HG03565 (cell line): ENCODE measurements around the gene PCBP1.
"Not testable (repeated sequence)": the region's sequence is repeated elsewhere in the genome, so short reads cannot be mapped to it uniquely, and the experiment has no call there.

Experiments
- ATAC-seq: cut with Tn5 transposase; IDR thresholded peaks from one replicate; pipeline ENCODE4 v1.9.1; 2021; ENCODE audit warnings: mild to moderate bottlenecking, moderate library complexity; ENCODE audit not compliant: unreplicated experiment

Gene PCBP1

DNA sequence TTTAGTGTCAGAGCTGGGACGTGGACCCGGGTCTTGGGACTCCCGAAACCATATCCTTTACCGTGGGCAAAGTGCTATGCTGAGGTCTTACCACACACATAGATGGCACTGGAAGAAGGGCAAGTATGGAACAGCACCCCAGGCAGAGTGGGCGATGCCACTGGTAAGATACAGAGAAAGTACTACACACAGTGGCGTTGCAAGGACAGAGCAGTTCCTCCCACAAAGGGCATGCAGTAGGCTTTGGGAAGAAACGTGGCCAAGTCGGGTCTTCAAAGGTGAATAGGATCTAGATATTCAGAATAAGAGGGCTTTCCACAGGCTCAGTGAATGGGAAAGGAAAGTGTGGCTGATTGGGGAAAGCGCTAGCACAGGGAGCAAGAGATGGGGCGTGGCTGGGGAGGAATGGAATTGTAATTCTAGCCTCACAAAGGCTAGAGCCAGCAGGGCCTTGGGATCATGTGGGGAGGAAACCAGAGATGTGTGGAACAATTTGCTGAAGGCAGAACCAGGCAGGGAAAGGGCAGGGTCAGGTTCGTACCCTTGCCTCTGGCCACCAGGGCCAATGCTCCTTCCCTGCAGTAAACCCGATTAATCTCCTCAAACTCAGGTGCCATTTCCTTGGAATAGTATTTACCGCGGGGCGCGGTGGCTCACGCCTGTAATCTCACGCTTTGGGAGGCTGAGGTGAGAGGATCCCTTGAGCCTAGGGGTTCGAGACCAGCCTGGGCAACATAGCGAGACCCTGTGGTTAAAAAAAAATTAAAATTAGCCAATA is 36.0 kb downstream of the PCBP1 start:
- no peak for ATAC-seq

DNA sequence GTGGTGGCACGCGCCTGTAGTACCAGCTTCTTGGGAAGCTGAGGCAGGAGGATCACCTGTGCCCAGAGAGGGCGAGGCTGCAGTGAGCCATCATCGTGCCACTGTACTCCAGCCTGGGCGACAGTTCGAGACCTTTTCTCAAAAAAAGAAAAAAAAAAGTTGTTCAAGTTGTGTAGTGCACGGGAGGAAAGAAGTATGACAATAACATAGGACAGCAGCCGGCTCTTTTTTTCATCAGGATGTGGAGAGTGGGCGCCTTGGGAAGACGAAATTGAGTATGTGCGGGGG is 36.5 kb downstream of the PCBP1 start:
- ATAC-seq, result no peak

DNA sequence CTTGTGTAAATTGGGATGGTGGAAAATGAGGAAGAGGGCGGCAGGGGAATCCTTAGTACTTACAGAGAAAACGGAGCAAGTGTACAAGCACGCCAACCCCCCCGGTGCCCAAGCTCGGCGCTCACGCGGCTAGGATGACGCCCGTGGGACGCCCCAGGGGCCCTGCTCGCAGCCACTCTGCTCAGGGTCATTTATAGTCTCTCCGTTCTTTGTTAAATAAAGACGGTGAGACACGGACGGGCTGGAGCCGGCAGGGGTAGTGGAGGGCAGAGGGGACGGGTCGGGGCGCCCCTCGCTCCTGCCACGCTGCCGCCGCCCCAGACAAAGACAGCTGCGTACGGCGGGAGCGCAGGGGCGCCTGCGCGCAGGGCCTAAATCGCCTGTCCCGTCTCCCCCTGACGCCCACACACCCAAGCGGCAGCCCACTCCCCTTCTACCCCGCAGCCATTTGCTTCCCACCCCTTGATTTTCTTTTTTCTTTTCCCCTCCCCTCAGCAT is 37.8 kb downstream of the PCBP1 start:
- ATAC-seq, result no peak

DNA sequence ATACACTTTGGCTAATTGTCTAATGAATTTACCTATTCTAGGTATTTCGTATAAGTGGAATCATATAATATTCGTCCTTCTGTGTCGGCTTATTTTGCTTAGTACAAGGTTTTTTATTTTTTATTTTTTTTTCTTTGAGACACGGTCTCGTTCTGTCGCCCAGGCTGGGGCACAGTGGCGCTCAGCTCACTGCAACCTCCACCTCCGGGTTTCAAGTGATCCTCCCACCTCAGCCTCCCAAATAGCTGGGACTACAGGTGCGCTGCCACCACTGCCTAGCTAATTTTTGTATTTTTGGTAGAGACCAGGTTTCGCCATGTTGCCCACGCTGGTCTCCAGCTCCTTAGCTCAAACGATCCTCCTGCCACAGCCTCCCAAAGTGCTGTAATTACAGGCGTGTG is 38.2 kb downstream of the PCBP1 start:
- ATAC-seq, result no peak

DNA sequence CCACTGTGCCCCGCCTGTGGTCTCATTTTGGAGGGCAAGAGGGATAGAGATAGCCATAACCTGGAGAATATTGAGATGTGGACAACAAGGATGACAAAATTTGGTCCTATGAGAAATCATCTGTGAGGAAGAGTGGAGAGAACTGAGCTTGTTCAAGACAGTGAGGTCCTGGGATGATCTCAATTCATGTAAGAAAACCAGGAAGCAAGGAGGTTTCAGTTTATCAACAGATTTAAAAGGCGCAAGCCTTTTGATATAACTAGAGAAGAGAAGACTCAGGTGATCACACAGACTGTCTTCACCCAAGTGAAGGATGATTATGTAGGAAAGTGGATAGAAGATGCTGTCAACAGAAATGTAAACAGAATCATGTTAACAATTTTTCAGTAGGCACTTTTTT is 39.1 kb downstream of the PCBP1 start:
- no peak for ATAC-seq

DNA sequence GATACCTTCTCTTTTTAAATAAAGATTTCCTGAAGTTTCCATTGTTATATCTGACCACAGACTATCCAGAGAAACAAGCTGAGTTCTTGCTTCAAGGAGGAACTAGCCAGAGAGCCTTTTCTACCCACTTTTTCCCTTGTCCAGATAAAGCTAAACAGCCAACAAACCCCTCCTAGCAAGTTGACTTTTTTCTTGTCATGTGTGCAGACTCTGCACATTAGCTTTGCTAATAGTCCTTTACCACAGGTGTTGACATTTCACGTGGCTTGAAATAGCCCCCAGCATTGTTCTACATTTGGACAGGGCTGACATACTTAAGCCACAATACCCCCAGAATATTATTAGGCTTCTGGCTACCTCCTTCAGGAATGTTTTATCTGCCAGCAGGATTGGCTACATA is 40.7 kb downstream of the PCBP1 start:
- ATAC-seq, result no peak

DNA sequence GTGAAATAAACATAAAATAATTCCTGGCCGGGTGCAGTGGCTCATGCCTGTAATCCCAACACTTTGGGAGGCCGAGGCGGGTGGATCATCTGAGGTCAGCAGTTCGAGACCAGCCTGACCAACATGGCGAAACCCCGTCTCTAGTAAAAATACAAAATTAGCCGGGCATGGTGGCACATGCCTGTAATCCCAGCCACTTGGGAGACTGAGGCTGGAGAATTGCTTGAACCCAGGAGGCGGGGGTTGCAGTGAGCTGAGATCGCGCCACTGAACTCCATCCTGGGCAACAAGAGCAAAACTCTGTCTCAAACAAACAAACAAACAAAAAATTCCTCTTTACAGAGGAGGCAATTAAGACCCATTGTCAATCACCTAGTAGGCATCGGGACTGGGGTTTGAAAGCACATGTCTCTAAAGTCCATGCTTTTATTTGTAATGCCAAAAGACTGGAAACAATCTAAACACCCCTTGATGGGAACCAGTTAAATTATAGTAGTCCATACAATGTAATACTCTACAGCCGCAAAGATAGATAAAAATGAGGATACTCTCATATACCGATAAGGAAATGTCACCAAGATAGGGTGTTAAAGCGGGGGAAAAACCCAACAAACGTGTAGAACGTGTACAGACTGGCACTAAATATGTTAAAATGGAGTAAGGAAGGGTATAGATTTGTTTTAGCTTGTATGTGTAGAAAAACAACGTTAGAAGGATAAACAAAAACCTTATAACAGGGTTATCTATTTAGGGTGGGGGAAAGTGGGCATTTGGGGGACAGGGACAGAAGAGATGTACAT is 44.3 kb downstream of the PCBP1 start:
- ATAC-seq, result not testable (repeated sequence)

DNA sequence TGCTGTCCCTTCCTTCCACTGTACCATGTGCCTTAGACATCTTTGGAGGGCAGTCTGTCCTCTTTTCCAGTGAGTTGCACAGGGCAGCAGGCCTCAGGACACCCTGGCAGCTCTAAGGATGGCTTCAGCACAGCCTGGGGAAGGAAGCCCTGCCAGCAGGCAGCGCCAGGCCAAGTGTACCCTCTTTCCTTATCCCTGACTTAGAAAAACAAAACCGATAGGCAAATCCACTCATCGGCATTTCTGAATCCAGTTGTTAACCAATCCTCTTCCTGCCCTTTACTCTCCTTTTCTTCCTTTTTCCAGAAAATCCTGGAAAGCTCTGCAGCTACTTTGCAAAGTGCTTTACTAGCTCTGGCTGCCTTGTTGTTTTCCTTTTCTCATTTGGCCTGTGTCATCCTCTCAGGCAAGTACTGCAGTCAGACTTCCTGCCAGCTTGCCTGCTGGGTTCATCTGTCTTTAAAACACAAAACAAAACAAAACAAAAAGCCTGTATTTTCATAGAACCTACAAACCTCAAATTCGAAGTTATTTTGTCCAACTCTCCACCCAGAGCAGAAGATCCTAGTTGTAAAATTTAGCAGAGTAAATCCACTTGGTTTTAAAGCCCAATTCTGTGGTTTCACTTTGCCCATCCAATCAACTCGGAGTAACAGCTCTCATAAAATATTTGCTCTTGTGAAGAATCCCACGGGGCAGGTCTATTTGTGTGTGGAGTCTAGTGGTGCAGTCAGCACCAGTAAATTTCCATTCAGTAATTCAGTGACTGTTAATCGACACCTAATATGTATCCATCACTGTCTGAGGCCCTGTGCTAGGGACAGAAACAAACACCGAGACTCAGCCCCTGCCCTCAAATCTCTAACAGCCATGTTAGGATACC is 45.2 kb downstream of the PCBP1 start:
- ATAC-seq, result no peak

DNA sequence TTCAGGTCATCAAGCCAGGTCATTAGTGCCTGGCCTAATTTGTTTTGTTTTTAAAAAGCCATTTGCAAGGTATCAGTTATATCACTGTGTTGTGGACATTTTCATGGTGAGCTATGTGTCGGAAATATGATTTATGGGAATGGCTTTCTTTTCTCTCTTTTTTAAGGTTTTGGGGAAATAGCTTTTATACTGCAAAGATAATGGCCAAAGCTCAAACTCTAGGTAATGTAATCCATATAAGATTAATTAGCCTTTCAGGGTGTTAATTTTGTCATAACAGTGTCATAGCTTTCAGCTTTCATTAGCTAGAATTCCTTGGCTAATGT is 45.8 kb downstream of the PCBP1 start:
- ATAC-seq, result no peak

DNA sequence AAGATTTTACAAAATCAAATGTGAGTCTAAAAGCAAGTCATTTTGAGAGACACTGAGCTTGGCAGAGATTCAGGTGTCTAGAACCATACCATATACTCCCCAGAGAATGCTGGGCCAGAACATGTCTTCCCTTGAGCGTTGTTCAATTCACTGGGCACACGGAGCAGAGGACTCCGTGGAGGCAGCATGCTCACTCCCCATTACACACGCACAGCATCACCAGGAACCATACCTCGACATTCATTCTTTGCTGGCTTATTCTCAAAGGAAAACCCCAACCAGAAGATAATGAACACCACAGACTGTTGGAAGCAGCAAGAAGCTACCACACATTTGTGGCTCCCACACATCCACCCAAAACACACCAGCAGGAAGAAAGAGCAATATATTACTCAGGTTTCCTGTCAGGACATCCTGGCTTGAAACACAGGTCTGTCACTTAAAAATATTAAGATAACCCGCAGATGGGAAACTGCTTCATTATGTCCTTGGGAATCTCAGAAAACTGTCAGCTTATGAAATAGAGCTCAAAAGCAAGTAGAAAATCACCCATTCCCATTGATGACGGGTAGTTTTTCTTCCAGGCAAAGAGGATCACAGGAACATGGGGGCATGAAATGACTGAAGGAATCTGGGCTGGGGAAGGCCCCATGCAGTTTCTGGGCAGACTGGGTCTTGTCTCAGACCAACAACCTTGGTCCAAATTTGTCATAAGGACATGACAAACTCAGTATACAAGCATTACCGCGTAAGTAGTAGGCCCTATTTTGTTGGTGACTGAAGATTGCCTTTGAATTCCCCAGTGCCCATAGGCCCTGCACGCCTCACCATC is 46.4 kb downstream of the PCBP1 start:
- no peak for ATAC-seq

DNA sequence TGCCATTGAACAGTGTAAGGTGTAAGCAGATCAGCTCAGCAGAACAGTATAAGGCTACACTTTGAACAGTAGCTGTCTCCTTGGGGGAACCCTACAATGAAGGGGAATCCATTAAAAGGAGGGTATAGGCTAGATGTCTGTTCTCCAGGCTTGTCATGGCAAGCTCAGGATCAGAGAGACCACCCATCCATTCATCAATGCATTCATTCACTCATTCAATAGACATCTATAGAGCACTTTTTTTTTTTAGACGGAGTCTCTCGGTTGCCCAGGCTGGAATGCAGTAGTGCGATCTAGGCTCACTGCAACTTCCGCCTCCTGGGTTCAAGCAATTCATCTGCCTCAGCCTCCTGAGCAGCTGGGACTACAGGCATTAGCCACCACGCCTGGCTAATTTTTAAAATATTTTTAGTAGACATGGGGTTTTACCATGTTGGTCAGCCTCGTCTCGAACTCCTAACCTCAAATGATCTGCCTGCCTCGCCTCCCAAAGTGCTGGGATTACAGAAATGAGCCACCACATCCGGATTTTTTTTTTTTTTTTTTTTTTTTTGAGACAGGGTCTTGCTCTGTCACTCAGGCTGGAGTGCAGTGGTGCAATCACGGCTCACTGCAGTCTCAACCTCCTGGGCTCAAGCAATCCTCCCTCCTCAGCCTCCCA is 47.2 kb downstream of the PCBP1 start:
- ATAC-seq, result not testable (repeated sequence)
